ENCODE measurements around the gene MYO7B. TPM values are rescaled to one million over a fixed set of nuclear protein-coding genes. Genes with fewer than 3 reads are reported as not detected.

The MYO7B gene
- 0.10 and 0.27 TPM in 2 replicates for total RNA-seq

GRCh38 chr2:127535422-127535901 is at the start of gene MYO7B:
Gene MYO7B, plus strand, starts transcription at chr2:127535683. Its CDS starts 24,040 bp downstream, at chr2:127559723.

GRCh38 chr2:127526132-127527000 is 9.1 kb upstream of the MYO7B start, which contains the start of gene IWS1:
Gene IWS1, minus strand, starts transcription at chr2:127526489. Its CDS starts 281 bp downstream, at chr2:127526208.

GRCh38 chr2:127645395-127646291 is 110.2 kb downstream of the MYO7B start, which contains the start of gene GPR17:
Gene GPR17, plus strand, starts transcription at chr2:127646153. Its CDS starts 4,583 bp downstream, at chr2:127650736.

GRCh38 chr2:127675331-127676261 is 140.1 kb downstream of the MYO7B start, which contains the start of gene LIMS2:
Gene LIMS2, minus strand, starts transcription at chr2:127675530. Its CDS starts 506 bp downstream, at chr2:127675024.

Other genes with a start within 250 kb of the MYO7B start
- 19.8 and 20.3 TPM in 2 replicates for gene ERCC3, start 241.5 kb upstream of the MYO7B start, total RNA-seq
- gene MAP3K2, start 147.7 kb upstream of the MYO7B start, total RNA-seq, result 13.6 and 17.8 TPM in 2 replicates
- not detected in 2 replicates for gene PROC, start 117.3 kb upstream of the MYO7B start, total RNA-seq
- 31.0 and 32.7 TPM in 2 replicates for gene IWS1, start 9.2 kb upstream of the MYO7B start, total RNA-seq
- not detected in 2 replicates for gene GPR17, start 110.5 kb downstream of the MYO7B start, total RNA-seq
- 43.8 and 47.4 TPM in 2 replicates for gene LIMS2, start 139.8 kb downstream of the MYO7B start, total RNA-seq
- 5.4 and 7.8 TPM in 2 replicates for gene SFT2D3, start 165.8 kb downstream of the MYO7B start, total RNA-seq